NCI-H526 (cell line): ENCODE measurements around the gene EFCAB13.
"Not testable (repeated sequence)": the region's sequence is repeated elsewhere in the genome, so short reads cannot be mapped to it uniquely, and the experiment has no call there.

Experiments
- DNase-seq, 2 experiments: peaks; one replicate each; lab custom pipeline; 2025; lab: John Stamatoyannopoulos, UW

Gene EFCAB13

GRCh38 chr17:47425233-47425632 is 101.5 kb downstream of the EFCAB13 start:
- not testable (repeated sequence) for DNase-seq

- not testable (repeated sequence) for DNase-seq
These were observed 102.3 kb downstream of the EFCAB13 start for GRCh38 chr17:47425887-47426635.

GRCh38 chr17:47427985-47428384 is 104.2 kb downstream of the EFCAB13 start:
- DNase-seq, result no peak

GRCh38 chr17:47432240-47432639 is 108.5 kb downstream of the EFCAB13 start:
- not testable (repeated sequence) for DNase-seq

GRCh38 chr17:47465165-47465564 is 141.4 kb downstream of the EFCAB13 start:
- no peak for DNase-seq

- DNase-seq, result not testable (repeated sequence)
These were observed 143.2 kb downstream of the EFCAB13 start for GRCh38 chr17:47466976-47467375.

GRCh38 chr17:47470836-47471235 is 147.1 kb downstream of the EFCAB13 start:
- DNase-seq, result no peak

GRCh38 chr17:47472073-47472472 is 148.3 kb downstream of the EFCAB13 start:
- not testable (repeated sequence) for DNase-seq
